HCT116 (cell line): ENCODE data around the gene TLN1. TPM values are rescaled to one million over a fixed set of nuclear protein-coding genes. Genes with fewer than 3 reads are reported as not detected.

Experiments
- ATAC-seq: fragments of 200-7000 bp; cut with Tn5 transposase; 2 replicates; pipeline ENCODE4 v1.9.1; 2020; ENCODE audit warnings: mild to moderate bottlenecking, moderate library complexity
- BruUV-seq: library from RNA; stranded (reverse); fragments of 400-500 nt; replicated peaks from 2 replicates; lab custom pipeline; 2021; lab: Mats Ljungman, UMichigan
- CTCF ChIA-PET: fragments of 300-600 bp; sonication (Branson Sonifier 250); formaldehyde crosslinking; loops from one replicate; lab custom pipeline; 2021; ENCODE audit warnings: antibody characterized with exemption; lab: Charles Lee
- POLR2A ChIA-PET: fragments of 300-600, 350-600 bp; sonication (Branson Sonifier 250); formaldehyde crosslinking; loops from one replicate; lab custom pipeline; 2021; ENCODE audit warnings: antibody characterized with exemption; lab: Charles Lee
- RAD21 ChIA-PET, 2 experiments: fragments of 300-600 bp; sonication (Branson Sonifier 250); formaldehyde crosslinking; loops; one replicate each; lab custom pipeline; 2023; ENCODE audit warnings: low total read pairs in 2 of 2; ENCODE audit not compliant: uncharacterized antibody in 2 of 2, unreplicated experiment in 2 of 2, low non-redundant PET in 1 of 2; lab: Charles Lee
- DNase-seq: peaks from one replicate; pipeline ENCODE4 v3.0.0-alpha.2; 2010; ENCODE audit warnings: low read depth, low spot score
- H2AFZ ChIP-seq: fragments of 200-600 bp; shearing (Covaris generic), sonication (generic); 2 replicates; pipeline ENCODE4 v1.6.1; 2017; ENCODE audit warnings: low read depth, mixed run types, mixed read lengths, antibody characterized with exemption, low read length; ENCODE audit not compliant: poor library complexity, severe bottlenecking
- H3K27ac ChIP-seq: 2 replicates; pipeline ENCODE4 v1.5.1; 2012; ENCODE audit warnings: low read depth, low read length
- H3K27me3 ChIP-seq: fragments of 200-600 bp; sonication (generic); 2 replicates; pipeline ENCODE4 v1.6.1; 2016; ENCODE audit warnings: mixed run types, low read length, mixed read lengths; ENCODE audit not compliant: insufficient read depth
- H3K36me3 ChIP-seq, 2 experiments: fragments of 200-500 bp in 1 of 2; fragments of 200-600 bp in 1 of 2; sonication (Bioruptor generic) in 1 of 2; sonication (generic) in 1 of 2; 2 replicates each; pipeline versions ENCODE4 v1.5.1 to v1.6.1; 2014 to 2016; ENCODE audit warnings: low read length in 2 of 2, inconsistent platforms in 1 of 2, mixed read lengths in 1 of 2, mixed run types in 1 of 2; ENCODE audit not compliant: insufficient read depth in 2 of 2, control insufficient read depth in 1 of 2
- H3K4me1 ChIP-seq, 2 experiments: fragments of 200-600 bp in 1 of 2; sonication (generic) in 1 of 2; 2 replicates each; pipeline versions ENCODE4 v1.5.1 to v1.6.1; 2012 to 2017; ENCODE audit warnings: low read length in 2 of 2, inconsistent platforms in 1 of 2, mild to moderate bottlenecking in 1 of 2, mixed read lengths in 1 of 2, mixed run types in 1 of 2, moderate library complexity in 1 of 2; ENCODE audit not compliant: insufficient read depth in 2 of 2, control insufficient read depth in 1 of 2
- H3K4me2 ChIP-seq: fragments of 200-600 bp; sonication (generic); 2 replicates; pipeline ENCODE4 v1.6.1; 2017; ENCODE audit warnings: mixed run types, low read length, mixed read lengths
- H3K4me3 ChIP-seq, 2 experiments: fragments of 200-600 bp in 1 of 2; sonication (generic) in 1 of 2; replicated peaks in 1 of 2; 2 replicates each; pipeline ENCODE4 v1.5.1; 2011 to 2016; ENCODE audit warnings: low read length in 2 of 2, control low read depth in 1 of 2, low read depth in 1 of 2, mild to moderate bottlenecking in 1 of 2, mixed read lengths in 1 of 2, mixed run types in 1 of 2
- H3K79me2 ChIP-seq: fragments of 200-600 bp; sonication (generic); 2 replicates; pipeline ENCODE4 v1.6.1; 2017; ENCODE audit warnings: mild to moderate bottlenecking, mixed run types, low read length, moderate library complexity, mixed read lengths; ENCODE audit not compliant: insufficient read depth
- H3K9ac ChIP-seq: fragments of 200-600 bp; sonication (generic); 2 replicates; pipeline ENCODE4 v1.6.1; 2016; ENCODE audit warnings: low read length, mixed read lengths
- H3K9me2 ChIP-seq: fragments of 200-600 bp; sonication (generic), shearing (Covaris generic); 2 replicates; pipeline ENCODE4 v1.6.1; 2017; ENCODE audit warnings: mixed run types, mild to moderate bottlenecking, moderate library complexity; ENCODE audit not compliant: insufficient read depth
- H3K9me3 ChIP-seq, 2 experiments: fragments of 200-500 bp in 1 of 2; fragments of 200-600 bp in 1 of 2; sonication (Bioruptor generic) in 1 of 2; sonication (generic) in 1 of 2; 2 replicates each; pipeline ENCODE4 v1.6.1; 2014 to 2017; ENCODE audit warnings: low read length in 2 of 2, mixed read lengths in 2 of 2, inconsistent platforms in 1 of 2, low read depth in 1 of 2, mild to moderate bottlenecking in 1 of 2, mixed run types in 1 of 2, moderate library complexity in 1 of 2; ENCODE audit not compliant: control insufficient read depth in 1 of 2, insufficient read depth in 1 of 2
- H4K20me1 ChIP-seq: fragments of 200-600 bp; sonication (generic), shearing (Covaris generic); 2 replicates; pipeline ENCODE4 v1.6.1; 2017; ENCODE audit warnings: mixed run types, mild to moderate bottlenecking, moderate library complexity; ENCODE audit not compliant: insufficient read depth
- ATF3 ChIP-seq: IDR thresholded peaks from 2 replicates; pipeline ENCODE4 v1.6.1; 2012
- CTCF ChIP-seq, 3 experiments: fragments of 200-600 bp in 1 of 3; sonication (generic) in 1 of 3; IDR thresholded peaks in 2 of 3; conservative IDR thresholded peaks in 1 of 3; 2 replicates each; pipeline ENCODE4 v1.5.1; 2012 to 2017; ENCODE audit warnings: low read depth in 2 of 3, low read length in 2 of 3, antibody characterized with exemption in 1 of 3, borderline replicate concordance in 1 of 3, control low read depth in 1 of 3, mild to moderate bottlenecking in 1 of 3, mixed read lengths in 1 of 3, mixed run types in 1 of 3, moderate library complexity in 1 of 3; ENCODE audit not compliant: insufficient read depth in 1 of 3
- EGR1 ChIP-seq: IDR thresholded peaks from 2 replicates; pipeline ENCODE4 v1.6.1; 2012; ENCODE audit warnings: low read depth
- EZH2 ChIP-seq: fragments of 200-600 bp; sonication (generic); IDR thresholded peaks from 2 replicates; pipeline ENCODE4 v1.6.1; 2017; ENCODE audit warnings: antibody characterized with exemption, mixed run types
- FOSL1 ChIP-seq: IDR thresholded peaks from 2 replicates; pipeline ENCODE4 v1.6.1; 2012; ENCODE audit warnings: low read depth
- JUND ChIP-seq: IDR thresholded peaks from 2 replicates; pipeline ENCODE4 v1.6.1; 2012
- MAX ChIP-seq: IDR thresholded peaks from 2 replicates; pipeline ENCODE4 v1.6.1; 2012
- POLR2A ChIP-seq: IDR thresholded peaks from 2 replicates; pipeline ENCODE4 v1.7.0; 2011; ENCODE audit warnings: borderline replicate concordance; ENCODE audit not compliant: insufficient read depth, insufficient read length; ENCODE audit errors: extremely low read depth
- RAD21 ChIP-seq: IDR thresholded peaks from 2 replicates; pipeline ENCODE4 v1.6.1; 2012; ENCODE audit warnings: low read depth, mild to moderate bottlenecking
- YY1 ChIP-seq: IDR thresholded peaks from 2 replicates; pipeline ENCODE4 v1.6.1; 2011; ENCODE audit warnings: low read length, low read depth, moderate library complexity, mild to moderate bottlenecking; ENCODE audit not compliant: insufficient replicate concordance; ENCODE audit errors: extremely low read depth
- ZBTB33 ChIP-seq: IDR thresholded peaks from 2 replicates; pipeline ENCODE4 v1.6.1; 2011; ENCODE audit warnings: mild to moderate bottlenecking, low read length, moderate library complexity; ENCODE audit not compliant: insufficient replicate concordance; ENCODE audit errors: extremely low read depth
- ZFX ChIP-seq: fragments of 450-650 bp; IDR thresholded peaks from 2 replicates; pipeline ENCODE4 v1.6.1; 2017
- ZNF274 ChIP-seq: fragments of 200-500 bp; sonication (Bioruptor generic); IDR thresholded peaks from 2 replicates; pipeline ENCODE4 v1.6.1; 2014; ENCODE audit warnings: mild to moderate bottlenecking, low read depth, low read length, inconsistent platforms
- intact Hi-C: fragments of 100-400 bp; cut with micrococcal nuclease; formaldehyde crosslinking; loops from 2 replicates; pipeline ENCODE4 v1.10.0; 2022
- total RNA-seq: library from RNA; stranded (reverse); gene quantifications from one replicate; pipeline ENCODE4 v1.2.1, GENCODE V29; 2021; ENCODE audit not compliant: unreplicated experiment

Gene TLN1
- total RNA-seq, 1 experiment from 2014 or later: 144 TPM

- intact Hi-C loops: no loop called here
- Histone ChIP-seq H3K36me3 (no peaks in the 10 kb centered on the region), H3K27me3 (no peaks in the 10 kb centered on the region), H4K20me1 (no peaks in the 10 kb centered on the region), H3K4me1 (peaks cover 2 to 6% of the 10 kb centered on the region in 2 experiments; a peak in 2 of 4 replicates), H3K79me2 (no peaks in the 10 kb centered on the region), H3K4me2 (no peak overlapping the region), H3K9me2 (no peaks in the 10 kb centered on the region), H3K27ac (no peak overlapping the region), H2AFZ (no peak overlapping the region), H3K9me3 (no peaks in the 10 kb centered on the region), H3K4me3 (no peak overlapping the region), H3K9ac (no peak overlapping the region)
- ChIA-PET POLR2A (no interaction called here), RAD21 (no interaction called here), CTCF (no interaction called here)
- ATAC-seq (no peak), DNase-seq (no peak)
- BruUV-seq: no TSS peak
- TF ChIP-seq ZNF274 (no peak), POLR2A (no peak), ZBTB33 (no peak), ATF3 (no peak)
Measured at GRCh38 chr9:35771075-35771433, 39.1 kb upstream of the TLN1 start.

- BruUV-seq: no TSS peak
- Histone ChIP-seq H3K79me2 (no peaks in the 10 kb centered on the region), H3K4me2 (no peak overlapping the region), H3K27ac (no peak overlapping the region), H3K9me2 (no peaks in the 10 kb centered on the region), H3K9me3 (no peaks in the 10 kb centered on the region), H3K4me1 (peaks cover 0 to 6% of the 10 kb centered on the region in 2 experiments; a peak in 1 of 4 replicates), H3K9ac (no peak overlapping the region), H3K27me3 (no peaks in the 10 kb centered on the region), H4K20me1 (no peaks in the 10 kb centered on the region), H3K4me3 (no peak overlapping the region), H3K36me3 (no peaks in the 10 kb centered on the region), H2AFZ (no peak overlapping the region)
- DNase-seq (no peak), ATAC-seq (no peak)
- POLR2A ChIA-PET: no interaction called here
- intact Hi-C loops: no loop called here
- CTCF ChIA-PET: interaction anchor here (1.2 kb wide), 1 partner anchor 21 kb away, joined by 3 read pairs; no protein-coding TSS in a partner anchor
- RAD21 ChIA-PET: no interaction called here
- TF ChIP-seq RAD21 (no peak), EGR1 (no peak), JUND (no peak), YY1 (no peak), ZBTB33 (no peak), ZNF274 (no peak), ZFX (no peak), CTCF (IDR thresholded peaks at IDR 0.05 in 2 of 3, conservative IDR thresholded peaks at IDR 0.05 in 1 of 3; ENCODE audit: borderline replicate concordance in 1 of 3, insufficient read depth in 1 of 3, low read depth in 2 of 3, low read length in 2 of 3) (no peak), ATF3 (no peak), EZH2 (no peak), FOSL1 (no peak), MAX (no peak)
Measured at GRCh38 chr9:35769763-35770162, 37.8 kb upstream of the TLN1 start.
